ENCODE measurements around the gene MYPN. TPM values are rescaled to one million over a fixed set of nuclear protein-coding genes. Genes with fewer than 3 reads are reported as not detected.

Gene MYPN
- total RNA-seq, 2 experiments from 2014 or later, result not detected

GRCh38 chr10:68088740-68089139 is 20.5 kb upstream of the MYPN start:
- no peak for ATAC-seq (ENCODE audit: poor library complexity)
- Mint-ChIP-seq H3K36me3 (ENCODE audit: low read depth) (no peaks in the 10 kb centered on the region), H3K27me3 (peaks cover 4% of the 10 kb centered on the region), H3K4me1 (ENCODE audit: low read depth) (no peaks in the 10 kb centered on the region), H3K9me3 (no peaks in the 10 kb centered on the region), H3K27ac (no peak overlapping the region), H3K4me3 (no peak overlapping the region)
- Histone ChIP-seq H3K4me1 (ENCODE audit: insufficient read depth, low read length) (no peaks in the 10 kb centered on the region), H3K36me3 (ENCODE audit: insufficient read depth, low read length) (no peaks in the 10 kb centered on the region), H3K9me3 (ENCODE audit: control insufficient read depth in 1 of 2, insufficient read depth in 1 of 2, low read length in 2 of 2) (no peaks in the 10 kb centered on the region), H3K27ac (ENCODE audit: low read depth in 1 of 2, low read length in 2 of 2) (no peak overlapping the region), H3K27me3 (ENCODE audit: control insufficient read depth in 1 of 2, insufficient read depth in 2 of 2, low read length in 2 of 2) (no peaks in the 10 kb centered on the region), H3K4me3 (ENCODE audit: low read length) (no peak overlapping the region)
- intact Hi-C loops (cut with DNase I, micrococcal nuclease), result no loop called here
- no peak for DNase-seq
- ChIA-PET POLR2A (interaction anchor here (0.6 kb wide), 1 partner anchor 197 kb away, joined by 3 read pairs; no protein-coding TSS in a partner anchor), CTCF (no interaction called here)
- TF ChIP-seq, protein P1, sequence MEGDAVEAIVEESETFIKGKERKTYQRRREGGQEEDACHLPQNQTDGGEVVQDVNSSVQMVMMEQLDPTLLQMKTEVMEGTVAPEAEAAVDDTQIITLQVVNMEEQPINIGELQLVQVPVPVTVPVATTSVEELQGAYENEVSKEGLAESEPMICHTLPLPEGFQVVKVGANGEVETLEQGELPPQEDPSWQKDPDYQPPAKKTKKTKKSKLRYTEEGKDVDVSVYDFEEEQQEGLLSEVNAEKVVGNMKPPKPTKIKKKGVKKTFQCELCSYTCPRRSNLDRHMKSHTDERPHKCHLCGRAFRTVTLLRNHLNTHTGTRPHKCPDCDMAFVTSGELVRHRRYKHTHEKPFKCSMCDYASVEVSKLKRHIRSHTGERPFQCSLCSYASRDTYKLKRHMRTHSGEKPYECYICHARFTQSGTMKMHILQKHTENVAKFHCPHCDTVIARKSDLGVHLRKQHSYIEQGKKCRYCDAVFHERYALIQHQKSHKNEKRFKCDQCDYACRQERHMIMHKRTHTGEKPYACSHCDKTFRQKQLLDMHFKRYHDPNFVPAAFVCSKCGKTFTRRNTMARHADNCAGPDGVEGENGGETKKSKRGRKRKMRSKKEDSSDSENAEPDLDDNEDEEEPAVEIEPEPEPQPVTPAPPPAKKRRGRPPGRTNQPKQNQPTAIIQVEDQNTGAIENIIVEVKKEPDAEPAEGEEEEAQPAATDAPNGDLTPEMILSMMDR (IDR thresholded peaks at IDR 0.05), result no peak

- ATAC-seq (ENCODE audit: poor library complexity), result no peak
- Mint-ChIP-seq H3K9me3 (no peaks in the 10 kb centered on the region), H3K36me3 (ENCODE audit: low read depth) (no peaks in the 10 kb centered on the region), H3K27me3 (no peaks in the 10 kb centered on the region), H3K4me3 (no peak overlapping the region), H3K27ac (no peak overlapping the region), H3K4me1 (ENCODE audit: low read depth) (no peaks in the 10 kb centered on the region)
- H3K36me3 ChIP-seq (ENCODE audit: insufficient read depth, low read length), result no peaks in the 10 kb centered on the region
- no peak overlapping the region for H3K27ac ChIP-seq (ENCODE audit: low read depth in 1 of 2, low read length in 2 of 2)
- DNase-seq, result no peak
- ChIA-PET POLR2A (interaction anchor here (1.0 kb wide), 1 partner anchor 242 kb away, joined by 3 read pairs; the partner anchor contains the start of gene PBLD), CTCF (interaction anchor here (0.6 kb wide), 1 partner anchor 205 kb away, joined by 3 read pairs; no protein-coding TSS in a partner anchor)
- H3K4me1 ChIP-seq (ENCODE audit: insufficient read depth, low read length), result no peaks in the 10 kb centered on the region
- no peaks in the 10 kb centered on the region for H3K9me3 ChIP-seq (ENCODE audit: control insufficient read depth in 1 of 2, insufficient read depth in 1 of 2, low read length in 2 of 2)
- TF ChIP-seq, protein P1 (IDR thresholded peaks at IDR 0.05), result no peak
- intact Hi-C loops (cut with DNase I, micrococcal nuclease), result no loop called here
- H3K27me3 ChIP-seq (ENCODE audit: control insufficient read depth in 1 of 2, insufficient read depth in 2 of 2, low read length in 2 of 2), result no peaks in the 10 kb centered on the region
- no peak overlapping the region for H3K4me3 ChIP-seq (ENCODE audit: low read length)
Observed at GRCh38 chr10:68090586-68090985, 18.7 kb upstream of the MYPN start.

DNA sequence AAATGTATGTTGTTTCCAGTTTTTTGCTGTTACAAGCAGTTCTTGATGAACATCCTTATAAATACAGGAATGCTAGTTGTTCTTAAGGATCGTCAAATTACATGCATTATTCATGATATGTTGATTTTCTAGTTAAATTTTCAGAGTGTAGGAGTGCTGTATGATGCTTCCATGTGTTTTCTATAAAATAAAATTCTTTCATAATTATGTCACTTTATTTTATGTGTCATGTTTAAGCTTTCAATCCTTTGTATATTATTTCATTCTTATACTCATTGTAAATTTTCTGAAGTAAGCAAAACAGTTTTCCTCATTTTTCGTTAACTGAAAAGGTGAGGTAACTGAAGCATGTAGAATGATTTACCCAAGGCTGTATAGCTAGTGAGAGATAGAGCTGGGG is 16.8 kb upstream of the MYPN start:
- no peak for DNase-seq
- TF ChIP-seq, protein P1 (IDR thresholded peaks at IDR 0.05), result no peak
- CTCF ChIA-PET, result no interaction called here

More for the DNA sequence above, 16.8 kb upstream of the MYPN start:
- H3K27ac ChIP-seq (ENCODE audit: low read depth in 1 of 2, low read length in 2 of 2), result no peak overlapping the region
- no peaks in the 10 kb centered on the region for H3K4me1 ChIP-seq (ENCODE audit: insufficient read depth, low read length)
- no peak overlapping the region for H3K4me3 ChIP-seq (ENCODE audit: low read length)
- H3K27me3 ChIP-seq (ENCODE audit: control insufficient read depth in 1 of 2, insufficient read depth in 2 of 2, low read length in 2 of 2), result no peaks in the 10 kb centered on the region
- no peaks in the 10 kb centered on the region for H3K4me1 Mint-ChIP-seq (ENCODE audit: low read depth)
- no peaks in the 10 kb centered on the region for H3K36me3 Mint-ChIP-seq (ENCODE audit: low read depth)
- no peak overlapping the region for H3K4me3 Mint-ChIP-seq
- H3K36me3 ChIP-seq (ENCODE audit: insufficient read depth, low read length), result no peaks in the 10 kb centered on the region
- no peaks in the 10 kb centered on the region for H3K27me3 Mint-ChIP-seq
- no peaks in the 10 kb centered on the region for H3K9me3 ChIP-seq (ENCODE audit: control insufficient read depth in 1 of 2, insufficient read depth in 1 of 2, low read length in 2 of 2)
- intact Hi-C loops (cut with DNase I, micrococcal nuclease), result no loop called here
- no peak overlapping the region for H3K27ac Mint-ChIP-seq
- POLR2A ChIA-PET, result no interaction called here
- no peaks in the 10 kb centered on the region for H3K9me3 Mint-ChIP-seq
- ATAC-seq (ENCODE audit: poor library complexity), result no peak

Measured in CD4-positive, alpha-beta T cell (primary cell).